ENCODE results near the gene TNIK.

Gene TNIK

DNA sequence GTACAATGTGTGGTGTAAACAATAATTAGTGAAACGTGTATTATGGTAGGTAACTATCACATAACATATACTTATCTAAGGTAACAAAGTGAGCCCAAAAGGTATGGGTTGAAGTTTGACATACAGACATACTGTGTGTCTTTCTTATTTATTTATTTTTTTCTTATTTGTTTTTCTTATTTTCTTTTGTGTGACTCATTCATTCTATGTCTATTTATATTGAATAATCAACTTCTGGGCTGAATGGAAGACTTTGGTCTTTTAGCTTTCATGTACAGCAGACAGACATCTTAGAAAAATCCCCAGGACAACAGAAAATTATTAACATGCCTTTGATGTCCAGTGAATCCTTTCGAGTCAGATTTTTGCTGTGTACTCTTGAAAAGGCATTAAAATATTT is 233.4 kb downstream of the TNIK start:
- peaks cover 7% of the 10 kb centered on the region for H3K4me1 ChIP-seq (ENCODE audit: control insufficient read depth, insufficient read depth, low read length, poor library complexity, severe bottlenecking)
- H3K4me3 ChIP-seq (ENCODE audit: insufficient read depth, low read depth, low read length, poor library complexity, severe bottlenecking), result no peak overlapping the region
- no peak overlapping the region for H3K27ac ChIP-seq (ENCODE audit: insufficient read depth, low read length, poor library complexity, severe bottlenecking)
- no peaks in the 10 kb centered on the region for H3K27me3 ChIP-seq (replicated peaks; ENCODE audit: control insufficient read depth, insufficient read depth, low read length, poor library complexity, severe bottlenecking)
- H3K9me3 ChIP-seq (ENCODE audit: control insufficient read depth, low read length), result peaks cover 5% of the 10 kb centered on the region
- DNase-seq, result no peak
- H3K36me3 ChIP-seq (ENCODE audit: control insufficient read depth, insufficient read depth, low read length), result peaks cover 9% of the 10 kb centered on the region

DNA sequence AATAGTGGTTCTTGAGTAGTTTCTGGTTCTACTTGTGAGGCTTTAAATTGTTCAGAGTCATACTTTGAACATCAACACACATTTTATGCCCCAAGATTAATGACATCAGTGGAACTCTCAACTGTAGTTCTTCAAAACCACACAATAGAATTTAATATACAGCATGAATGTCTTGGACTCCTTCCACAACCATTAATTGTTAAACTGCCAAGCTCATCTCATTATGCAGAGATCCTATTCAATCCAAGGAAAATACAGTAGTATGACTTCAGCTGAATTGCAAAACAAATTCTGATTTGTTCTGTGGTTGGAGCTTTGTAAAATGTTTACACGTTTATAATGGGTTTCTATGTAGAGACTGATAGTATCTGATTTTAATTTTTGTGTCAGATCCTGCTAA is 234.5 kb downstream of the TNIK start:
- Histone ChIP-seq H3K36me3 (ENCODE audit: control insufficient read depth, insufficient read depth, low read length) (peaks cover 9% of the 10 kb centered on the region), H3K27ac (ENCODE audit: insufficient read depth, low read length, poor library complexity, severe bottlenecking) (no peak overlapping the region), H3K4me1 (ENCODE audit: control insufficient read depth, insufficient read depth, low read length, poor library complexity, severe bottlenecking) (peaks cover 7% of the 10 kb centered on the region), H3K4me3 (ENCODE audit: insufficient read depth, low read depth, low read length, poor library complexity, severe bottlenecking) (no peak overlapping the region), H3K27me3 (replicated peaks; ENCODE audit: control insufficient read depth, insufficient read depth, low read length, poor library complexity, severe bottlenecking) (no peaks in the 10 kb centered on the region), H3K9me3 (ENCODE audit: control insufficient read depth, low read length) (peaks cover 5% of the 10 kb centered on the region)
- no peak for DNase-seq

DNA sequence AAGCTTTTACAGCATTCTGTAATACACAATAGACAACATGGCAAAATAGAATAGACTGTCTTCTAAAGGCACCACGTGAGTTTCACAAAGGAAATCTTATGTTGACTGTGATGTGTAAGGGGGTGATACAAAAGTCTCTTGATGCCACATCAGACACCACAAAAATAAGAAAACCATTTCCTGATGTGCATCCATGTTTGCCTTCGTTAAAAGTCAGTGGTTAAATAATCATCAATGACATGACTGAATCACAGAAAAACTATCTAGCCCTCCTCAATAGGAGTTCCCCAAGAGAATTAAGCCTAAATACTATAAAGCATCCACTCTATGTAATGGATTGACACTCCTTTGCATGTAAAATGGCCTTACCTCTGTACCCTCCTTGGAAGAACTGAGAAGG is 235.0 kb downstream of the TNIK start:
- Histone ChIP-seq H3K4me3 (ENCODE audit: insufficient read depth, low read depth, low read length, poor library complexity, severe bottlenecking) (no peak overlapping the region), H3K4me1 (ENCODE audit: control insufficient read depth, insufficient read depth, low read length, poor library complexity, severe bottlenecking) (peaks cover 7% of the 10 kb centered on the region), H3K9me3 (ENCODE audit: control insufficient read depth, low read length) (peaks cover 5% of the 10 kb centered on the region), H3K27me3 (replicated peaks; ENCODE audit: control insufficient read depth, insufficient read depth, low read length, poor library complexity, severe bottlenecking) (no peaks in the 10 kb centered on the region), H3K27ac (ENCODE audit: insufficient read depth, low read length, poor library complexity, severe bottlenecking) (no peak overlapping the region), H3K36me3 (ENCODE audit: control insufficient read depth, insufficient read depth, low read length) (peaks cover 9% of the 10 kb centered on the region)
- DNase-seq, result no peak

DNA sequence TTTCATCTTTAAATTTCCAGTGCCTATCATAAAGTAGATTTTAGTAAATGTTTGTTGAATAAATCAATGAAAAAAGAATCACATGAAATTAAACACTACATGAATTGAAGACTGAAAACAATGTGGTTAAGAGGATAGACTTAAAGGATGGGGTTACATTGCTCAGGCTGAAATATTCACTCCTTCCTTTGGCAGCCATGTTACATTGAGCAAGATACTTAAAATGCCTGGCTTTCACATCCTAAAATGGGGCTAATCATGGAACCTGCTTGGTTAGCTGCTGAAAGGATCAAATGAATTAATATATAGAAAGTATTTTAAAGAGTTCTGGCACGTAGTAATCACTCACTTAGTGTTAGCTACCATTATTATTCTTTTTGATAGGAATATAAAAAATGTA is 236.8 kb downstream of the TNIK start:
- Histone ChIP-seq H3K9me3 (ENCODE audit: control insufficient read depth, low read length) (peaks cover 5% of the 10 kb centered on the region), H3K36me3 (ENCODE audit: control insufficient read depth, insufficient read depth, low read length) (peaks cover 9% of the 10 kb centered on the region), H3K4me1 (ENCODE audit: control insufficient read depth, insufficient read depth, low read length, poor library complexity, severe bottlenecking) (peaks cover 7% of the 10 kb centered on the region), H3K27ac (ENCODE audit: insufficient read depth, low read length, poor library complexity, severe bottlenecking) (no peak overlapping the region), H3K4me3 (ENCODE audit: insufficient read depth, low read depth, low read length, poor library complexity, severe bottlenecking) (no peak overlapping the region), H3K27me3 (replicated peaks; ENCODE audit: control insufficient read depth, insufficient read depth, low read length, poor library complexity, severe bottlenecking) (no peaks in the 10 kb centered on the region)
- no peak for DNase-seq

DNA sequence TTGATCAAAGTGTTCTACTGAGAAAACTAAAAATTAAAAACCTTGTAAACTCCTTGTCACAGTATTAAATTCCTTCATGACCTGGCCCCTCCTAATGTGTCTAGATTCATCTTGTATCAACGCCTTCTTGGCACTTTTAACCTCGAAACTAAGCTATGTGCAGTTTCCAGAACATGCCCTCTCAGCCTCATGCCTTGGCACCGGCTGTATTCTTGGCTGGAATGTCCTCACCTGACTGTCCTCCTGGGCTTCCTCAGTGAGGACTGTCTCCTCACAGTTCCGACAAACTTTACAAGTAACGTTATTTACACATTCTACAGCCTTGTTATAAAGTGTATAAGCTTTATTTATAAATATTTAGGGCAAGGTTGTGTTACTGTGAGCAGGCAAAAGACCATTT is 237.2 kb downstream of the TNIK start:
- no peak overlapping the region for H3K27ac ChIP-seq (ENCODE audit: insufficient read depth, low read length, poor library complexity, severe bottlenecking)

DNA sequence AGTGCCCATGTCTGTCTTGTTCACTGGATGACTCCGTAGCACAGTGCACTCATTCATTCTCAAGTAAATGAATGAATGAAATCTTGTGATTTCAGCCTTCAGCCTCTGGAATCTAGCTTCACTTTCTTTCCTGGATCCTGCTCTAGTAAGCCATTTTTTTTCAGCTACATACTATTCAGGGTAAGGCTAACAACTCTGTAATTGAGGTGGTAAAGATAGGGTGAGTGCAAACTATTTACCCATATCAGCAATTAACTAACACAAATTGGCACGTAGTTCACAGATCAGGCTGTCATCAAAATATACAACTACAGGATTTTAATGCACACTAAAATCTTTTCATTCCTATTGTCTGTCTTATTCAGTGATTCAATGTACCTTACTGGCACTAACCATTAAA is 238.6 kb downstream of the TNIK start:
- Histone ChIP-seq H3K4me3 (ENCODE audit: insufficient read depth, low read depth, low read length, poor library complexity, severe bottlenecking) (no peak overlapping the region), H3K27me3 (replicated peaks; ENCODE audit: control insufficient read depth, insufficient read depth, low read length, poor library complexity, severe bottlenecking) (no peaks in the 10 kb centered on the region), H3K9me3 (ENCODE audit: control insufficient read depth, low read length) (peaks cover 5% of the 10 kb centered on the region), H3K4me1 (ENCODE audit: control insufficient read depth, insufficient read depth, low read length, poor library complexity, severe bottlenecking) (peaks cover 7% of the 10 kb centered on the region), H3K27ac (ENCODE audit: insufficient read depth, low read length, poor library complexity, severe bottlenecking) (no peak overlapping the region), H3K36me3 (ENCODE audit: control insufficient read depth, insufficient read depth, low read length) (peaks cover 7% of the 10 kb centered on the region)
- DNase-seq, result no peak

More for the DNA sequence above, 237.2 kb downstream of the TNIK start:
- Histone ChIP-seq H3K4me1 (ENCODE audit: control insufficient read depth, insufficient read depth, low read length, poor library complexity, severe bottlenecking) (peaks cover 7% of the 10 kb centered on the region), H3K9me3 (ENCODE audit: control insufficient read depth, low read length) (peaks cover 5% of the 10 kb centered on the region), H3K4me3 (ENCODE audit: insufficient read depth, low read depth, low read length, poor library complexity, severe bottlenecking) (no peak overlapping the region), H3K36me3 (ENCODE audit: control insufficient read depth, insufficient read depth, low read length) (peaks cover 11% of the 10 kb centered on the region), H3K27me3 (replicated peaks; ENCODE audit: control insufficient read depth, insufficient read depth, low read length, poor library complexity, severe bottlenecking) (no peaks in the 10 kb centered on the region)
- no peak for DNase-seq

DNA sequence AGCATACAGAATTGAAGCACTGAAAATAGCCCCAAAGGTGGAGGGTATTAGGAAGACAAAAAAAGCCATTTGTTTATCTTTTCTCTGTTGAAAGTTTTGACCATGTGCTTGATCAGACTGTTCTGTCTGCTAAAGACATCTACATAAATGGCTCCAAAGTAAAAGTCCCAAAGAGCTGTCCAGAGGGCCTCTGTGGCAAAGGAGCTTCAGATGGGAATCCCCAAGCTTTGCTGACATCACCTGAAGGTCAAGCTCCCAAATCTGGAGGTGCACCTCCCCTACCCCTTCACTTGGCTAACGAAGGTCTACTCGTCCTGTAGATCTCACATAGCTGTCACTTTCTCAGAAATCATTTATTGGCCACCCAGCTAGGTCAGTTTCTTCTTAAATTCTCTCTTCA is 239.1 kb downstream of the TNIK start:
- Histone ChIP-seq H3K9me3 (ENCODE audit: control insufficient read depth, low read length) (peaks cover 4% of the 10 kb centered on the region), H3K36me3 (ENCODE audit: control insufficient read depth, insufficient read depth, low read length) (peaks cover 5% of the 10 kb centered on the region), H3K4me3 (ENCODE audit: insufficient read depth, low read depth, low read length, poor library complexity, severe bottlenecking) (no peak overlapping the region), H3K27ac (ENCODE audit: insufficient read depth, low read length, poor library complexity, severe bottlenecking) (no peak overlapping the region), H3K4me1 (ENCODE audit: control insufficient read depth, insufficient read depth, low read length, poor library complexity, severe bottlenecking) (peaks cover 7% of the 10 kb centered on the region), H3K27me3 (replicated peaks; ENCODE audit: control insufficient read depth, insufficient read depth, low read length, poor library complexity, severe bottlenecking) (no peaks in the 10 kb centered on the region)
- DNase-seq, result no peak

DNA sequence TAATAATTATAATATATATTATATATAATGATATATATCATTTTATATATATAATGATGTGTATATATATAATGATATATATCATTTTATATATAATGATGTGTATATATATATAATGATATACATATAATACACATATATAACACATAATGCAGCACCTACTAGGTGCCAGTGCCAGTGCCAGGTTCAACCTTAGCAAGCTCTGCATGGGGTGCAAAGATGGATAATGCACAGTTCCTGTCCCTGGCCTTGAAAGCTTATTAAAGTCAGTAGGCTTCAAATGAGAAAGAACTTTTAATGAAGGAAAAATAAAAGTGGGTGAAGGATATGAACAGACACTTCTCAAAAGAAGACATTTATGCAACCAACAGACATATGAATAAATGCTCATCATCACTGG is 240.9 kb downstream of the TNIK start:
- Histone ChIP-seq H3K27me3 (replicated peaks; ENCODE audit: control insufficient read depth, insufficient read depth, low read length, poor library complexity, severe bottlenecking) (no peaks in the 10 kb centered on the region), H3K4me3 (ENCODE audit: insufficient read depth, low read depth, low read length, poor library complexity, severe bottlenecking) (no peak overlapping the region), H3K27ac (ENCODE audit: insufficient read depth, low read length, poor library complexity, severe bottlenecking) (no peak overlapping the region), H3K4me1 (ENCODE audit: control insufficient read depth, insufficient read depth, low read length, poor library complexity, severe bottlenecking) (no peaks in the 10 kb centered on the region), H3K9me3 (ENCODE audit: control insufficient read depth, low read length) (no peaks in the 10 kb centered on the region), H3K36me3 (ENCODE audit: control insufficient read depth, insufficient read depth, low read length) (peaks cover 4% of the 10 kb centered on the region)
- no peak for DNase-seq

DNA sequence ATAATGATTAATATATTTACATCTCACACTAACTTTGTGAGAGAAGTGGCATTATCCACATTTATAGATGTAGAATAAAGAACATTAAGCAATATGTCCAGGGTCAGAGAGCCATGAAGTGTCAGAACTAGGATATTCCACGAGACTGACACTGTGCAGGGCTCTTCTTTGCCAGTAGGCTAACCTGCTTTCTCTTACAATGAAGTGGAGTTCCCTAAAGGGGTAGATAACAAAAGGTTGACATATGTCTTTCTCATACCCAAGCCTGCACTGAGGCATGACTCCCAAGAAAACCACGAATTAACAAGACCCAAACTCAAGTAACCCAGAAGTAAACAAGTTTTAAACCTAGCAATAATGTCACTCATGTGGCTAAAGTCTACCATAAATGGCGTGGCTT is 242.1 kb downstream of the TNIK start:
- H3K27ac ChIP-seq (ENCODE audit: insufficient read depth, low read length, poor library complexity, severe bottlenecking), result no peak overlapping the region
- DNase-seq, result no peak
- H3K36me3 ChIP-seq (ENCODE audit: control insufficient read depth, insufficient read depth, low read length), result peaks cover 4% of the 10 kb centered on the region
- H3K4me3 ChIP-seq (ENCODE audit: insufficient read depth, low read depth, low read length, poor library complexity, severe bottlenecking), result no peak overlapping the region
- no peaks in the 10 kb centered on the region for H3K4me1 ChIP-seq (ENCODE audit: control insufficient read depth, insufficient read depth, low read length, poor library complexity, severe bottlenecking)
- no peaks in the 10 kb centered on the region for H3K9me3 ChIP-seq (ENCODE audit: control insufficient read depth, low read length)
- no peaks in the 10 kb centered on the region for H3K27me3 ChIP-seq (replicated peaks; ENCODE audit: control insufficient read depth, insufficient read depth, low read length, poor library complexity, severe bottlenecking)

DNA sequence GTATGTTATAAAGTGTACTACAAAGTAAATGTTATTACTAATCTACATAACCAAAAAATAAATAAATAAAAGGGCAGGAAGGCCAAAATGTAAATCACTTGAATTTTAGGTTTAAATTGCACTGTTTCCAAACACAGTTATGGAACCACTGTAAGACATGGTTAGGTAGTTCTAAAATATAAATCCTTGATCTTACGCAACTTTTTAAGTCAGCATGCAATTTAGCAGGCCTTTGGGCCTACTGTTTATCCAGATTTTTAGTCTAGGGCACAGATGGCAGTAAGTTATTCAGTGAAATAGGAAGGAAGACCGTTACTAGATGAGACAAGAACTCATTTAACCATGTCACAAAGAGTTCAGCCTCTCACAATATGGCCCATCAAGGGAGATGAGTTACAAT is 246.3 kb downstream of the TNIK start:
- H3K36me3 ChIP-seq (ENCODE audit: control insufficient read depth, insufficient read depth, low read length), result peaks cover 4% of the 10 kb centered on the region
- H3K4me1 ChIP-seq (ENCODE audit: control insufficient read depth, insufficient read depth, low read length, poor library complexity, severe bottlenecking), result no peaks in the 10 kb centered on the region
- no peak for DNase-seq
- no peaks in the 10 kb centered on the region for H3K27me3 ChIP-seq (replicated peaks; ENCODE audit: control insufficient read depth, insufficient read depth, low read length, poor library complexity, severe bottlenecking)
- H3K4me3 ChIP-seq (ENCODE audit: insufficient read depth, low read depth, low read length, poor library complexity, severe bottlenecking), result no peak overlapping the region
- H3K27ac ChIP-seq (ENCODE audit: insufficient read depth, low read length, poor library complexity, severe bottlenecking), result no peak overlapping the region
- no peaks in the 10 kb centered on the region for H3K9me3 ChIP-seq (ENCODE audit: control insufficient read depth, low read length)

DNA sequence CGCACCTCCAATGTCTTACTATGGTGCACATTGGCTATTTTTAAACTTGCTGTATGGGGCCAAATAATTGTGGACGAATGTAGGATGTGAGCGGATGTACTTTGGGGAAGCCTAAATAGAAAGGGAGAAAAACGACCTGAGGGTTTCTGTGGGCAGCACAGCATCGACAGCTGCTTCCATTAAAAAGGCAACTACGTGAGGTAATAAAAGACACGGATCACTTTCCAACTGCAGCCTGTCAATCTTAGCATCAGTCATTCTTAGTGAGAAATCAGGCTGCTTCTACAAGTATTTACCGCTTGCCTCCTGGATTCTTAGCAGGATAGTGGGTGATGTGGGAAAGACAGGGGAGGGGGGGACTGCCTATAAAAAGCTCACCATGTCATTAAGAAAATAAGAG is 247.0 kb downstream of the TNIK start:
- H3K36me3 ChIP-seq (ENCODE audit: control insufficient read depth, insufficient read depth, low read length), result peaks cover 3% of the 10 kb centered on the region
- H3K27ac ChIP-seq (ENCODE audit: insufficient read depth, low read length, poor library complexity, severe bottlenecking), result no peak overlapping the region
- no peak overlapping the region for H3K4me3 ChIP-seq (ENCODE audit: insufficient read depth, low read depth, low read length, poor library complexity, severe bottlenecking)
- no peaks in the 10 kb centered on the region for H3K4me1 ChIP-seq (ENCODE audit: control insufficient read depth, insufficient read depth, low read length, poor library complexity, severe bottlenecking)
- no peaks in the 10 kb centered on the region for H3K27me3 ChIP-seq (replicated peaks; ENCODE audit: control insufficient read depth, insufficient read depth, low read length, poor library complexity, severe bottlenecking)
- H3K9me3 ChIP-seq (ENCODE audit: control insufficient read depth, low read length), result no peaks in the 10 kb centered on the region
- DNase-seq, result no peak

Data from effector memory CD4-positive, alpha-beta T cell (primary cell).